ENCODE results near the gene CCDC88C.

Gene CCDC88C

GRCh38 chr14:91363776-91364523 lies 53.7 kb downstream of the CCDC88C start:
- no peak for DNase-seq

GRCh38 chr14:91361233-91361811 lies 56.3 kb downstream of the CCDC88C start:
- DNase-seq, result no peak

- DNase-seq, result no peak
Measured at GRCh38 chr14:91360490-91361232, 57.0 kb downstream of the CCDC88C start.

GRCh38 chr14:91358654-91359220 lies 58.9 kb downstream of the CCDC88C start:
- DNase-seq, result no peak

GRCh38 chr14:91358025-91358319 lies 59.6 kb downstream of the CCDC88C start:
- no peak for DNase-seq

GRCh38 chr14:91357272-91358024 lies 60.2 kb downstream of the CCDC88C start:
- no peak for DNase-seq

GRCh38 chr14:91356181-91356763 lies 61.3 kb downstream of the CCDC88C start:
- no peak for DNase-seq

- DNase-seq, result peak; percentile 67
Measured at GRCh38 chr14:91354979-91355685, 62.5 kb downstream of the CCDC88C start.

GRCh38 chr14:91354221-91354916 lies 63.3 kb downstream of the CCDC88C start:
- no peak for DNase-seq

- no peak for DNase-seq
Measured at GRCh38 chr14:91352728-91353692, 64.6 kb downstream of the CCDC88C start.

GRCh38 chr14:91352053-91352452 lies 65.6 kb downstream of the CCDC88C start:
- DNase-seq, result no peak

- no peak for DNase-seq
Measured at GRCh38 chr14:91351512-91351862, 66.1 kb downstream of the CCDC88C start.

- DNase-seq, result peak; percentile 63
Measured at GRCh38 chr14:91350813-91351511, 66.7 kb downstream of the CCDC88C start.

GRCh38 chr14:91350483-91350812 lies 67.2 kb downstream of the CCDC88C start:
- DNase-seq, result no peak

- DNase-seq, result peak; percentile 72
Measured at GRCh38 chr14:91349481-91350074, 68.0 kb downstream of the CCDC88C start.

- no peak for DNase-seq
Measured at GRCh38 chr14:91348845-91349465, 68.7 kb downstream of the CCDC88C start.

- no peak for DNase-seq
Measured at GRCh38 chr14:91346838-91347173, 70.8 kb downstream of the CCDC88C start.

- no peak for DNase-seq
Measured at GRCh38 chr14:91344096-91344495, 73.5 kb downstream of the CCDC88C start.

GRCh38 chr14:91343051-91343450 lies 74.6 kb downstream of the CCDC88C start:
- DNase-seq, result no peak

Data from activated naive CD4-positive, alpha-beta T cell treated with anti-CD3 and anti-CD28 coated beads, Interleukin-2, amount 50 U/mL, for 16 hours (primary cell).